Ovary (tissue), 9 donors: Measurements from ENCODE around the gene CAMK1. TPM values are rescaled to one million over a fixed set of nuclear protein-coding genes. Genes with fewer than 3 reads are reported as not detected.

Source experiments
- DNase-seq, 5 donors: peaks; one replicate each; pipeline ENCODE4 v3.0.0-alpha.2; 2019 to 2020
- H3K27ac ChIP-seq, 2 donors: fragments of 200-600 bp; one replicate each; pipeline versions ENCODE4 v1.5.1 to v1.8.0; 2019 to 2022
- H3K27me3 ChIP-seq: fragments of 200-600 bp; one replicate; pipeline ENCODE4 v1.8.0; 2022
- H3K36me3 ChIP-seq: fragments of 200-600 bp; sonication (generic); one replicate; pipeline ENCODE4 v1.5.1; 2019
- H3K4me1 ChIP-seq: one replicate; pipeline ENCODE4 v1.8.1; 2013; ENCODE audit warnings: mild to moderate bottlenecking, moderate library complexity; ENCODE audit not compliant: insufficient read depth
- H3K4me3 ChIP-seq: fragments of 200-600 bp; sonication (generic); one replicate; pipeline ENCODE4 v1.5.1; 2017
- H3K9me3 ChIP-seq, 2 donors: fragments of 200-600 bp in 1 of 2; sonication (generic) in 1 of 2; one replicate each; pipeline versions ENCODE4 v1.5.1 to v1.8.1; 2013 to 2019; ENCODE audit warnings: mild to moderate bottlenecking in 1 of 2, moderate library complexity in 1 of 2
- CTCF ChIP-seq, 3 donors: fragments of 450-650 bp in 2 of 3; fragments of 200-600 bp in 1 of 3; IDR thresholded peaks; one replicate each; pipeline versions ENCODE4 v1.5.1 to v1.8.0; 2016 to 2022; ENCODE audit warnings: antibody characterized with exemption in 3 of 3, mild to moderate bottlenecking in 1 of 3
- EP300 ChIP-seq: sonication (generic); formaldehyde crosslinking; IDR thresholded peaks from one replicate; pipeline ENCODE4 v1.6.1; 2017; ENCODE audit warnings: antibody characterized with exemption
- POLR2A ChIP-seq: fragments of 450-650 bp; IDR thresholded peaks from one replicate; pipeline ENCODE4 v1.6.1; 2017; ENCODE audit warnings: antibody characterized with exemption, mild to moderate bottlenecking, moderate library complexity
- WGBS, 3 donors: extraction: QIAGEN DNeasy Blood & Tissue Kit in 1 of 3; methylation state at CpG; one replicate each; pipeline versions ENCODE4 v1.1.5 to v1.1.7; 2013 to 2017; 5-methylcytosine and 5-hydroxymethylcytosine counted together
- intact Hi-C, 4 donors: fragments of 100-400 bp; cut with DNase I; formaldehyde crosslinking; loops; one replicate each; pipeline versions ENCODE4 v1.11.0 to v1.15.1; 2022 to 2023
- polyA plus RNA-seq, 2 donors: library from polyadenylated mRNA; stranded (reverse); fragments of 200-250 nt in 1 of 2; fragments of 350-450 nt in 1 of 2; fragmentation: Illumina TruSeq in 1 of 2; extraction: RNeasy Lipid Tissue Mini Kit (QIAGEN cat#74804) in 1 of 2; gene quantifications; one replicate each; pipeline ENCODE4 v1.2.3, GENCODE V29; 2013 to 2014
- total RNA-seq, 7 donors: library from RNA; depleted of rRNA in 2 of 7; stranded (reverse); fragments of >200 nt in 2 of 7; fragmentation: NEBNext Ultra II Directional in 3 of 7; extraction: Animal tissue kit (Norgen Biotek cat#: 25700) in 3 of 7; gene quantifications; one replicate each; pipeline versions ENCODE4 v1.1.0 to v1.2.4, GENCODE V29; 2016 to 2023
- donor health status: DM: no; HTN: no; CAD: no; lungs with moderate emphysema.
- donor health status: DM: no; HTN: no; CAD: no.
- donor health status: Bipolar disorder and iron deficiency.
- donor health status: DM: yes; HTN: yes; CAD: no.
- donor health status: DM: no; HTN: no; CAD: no.
- donor health status: DM: yes; HTN: yes; CAD: no.

The CAMK1 gene
- total and polyA plus RNA-seq, 9 donors: 34.8 to 67.3 (median 46.6) TPM

GRCh38 chr3:9742560-9742959, 27.2 kb downstream of the CAMK1 start:
- Histone ChIP-seq H3K4me3 (no peak overlapping the region), H3K36me3 (no peaks in the 10 kb centered on the region), H3K9me3 (no peaks in the 10 kb centered on the region), H3K4me1 (no peaks in the 10 kb centered on the region), H3K27me3 (no peaks in the 10 kb centered on the region), H3K27ac (no peak overlapping the region)
- TF ChIP-seq EP300: no peak
- TF ChIP-seq POLR2A: no peak
- no peak for TF ChIP-seq CTCF (IDR thresholded peaks at IDR 0.05)
- intact Hi-C loops: no loop called here
- DNase-seq: no peak
- WGBS, 3 donors: 86 to 93% (median 86%) methylated on average over 1 of the region's 1 CpG

GRCh38 chr3:9739181-9739580, 30.6 kb downstream of the CAMK1 start:
- H3K4me1 ChIP-seq: no peaks in the 10 kb centered on the region
- no peaks in the 10 kb centered on the region for H3K9me3 ChIP-seq

DNA sequence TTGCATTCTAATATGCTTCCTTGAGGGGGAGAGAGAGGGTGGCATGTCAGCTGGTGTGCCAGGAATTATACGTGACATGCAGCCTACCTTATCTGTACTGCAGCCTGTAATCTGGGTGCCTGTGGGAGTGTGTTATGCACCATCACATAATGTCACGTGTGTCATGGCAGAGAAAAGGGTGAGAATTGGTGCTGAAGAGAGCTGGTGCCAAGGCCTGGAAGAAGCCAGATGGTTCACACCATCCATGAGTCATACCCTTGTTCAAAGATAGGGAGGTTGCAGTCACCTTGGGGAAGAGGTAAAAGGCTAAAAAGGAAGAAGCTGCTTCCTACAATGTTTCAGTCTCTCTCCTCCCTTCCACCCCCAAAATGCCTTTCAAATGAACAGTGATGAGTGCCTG, 32.9 kb downstream of the CAMK1 start:
- no peaks in the 10 kb centered on the region for H3K36me3 ChIP-seq
- H3K27me3 ChIP-seq: no peaks in the 10 kb centered on the region
- H3K9me3 ChIP-seq: no peaks in the 10 kb centered on the region
- WGBS, 3 donors: 58 to 66% (median 62%) methylated on average over 2 of the region's 2 CpGs
- TF ChIP-seq CTCF (IDR thresholded peaks at IDR 0.05) (no peak), POLR2A (no peak), EP300 (no peak)
- H3K4me1 ChIP-seq: peaks cover 4% of the 10 kb centered on the region
- intact Hi-C loops: loop anchor here in 2 of 4 donors (10.0 kb wide), 2 partner anchors 58 to 198 kb away; partner anchors contain the start of genes ARPC4 (in 1 of the 2), CRELD1 (in 1 of the 2) and TADA3 (in 1 of the 2)
- no peak for DNase-seq
- no peak overlapping the region for H3K4me3 ChIP-seq
- no peak overlapping the region for H3K27ac ChIP-seq

More at GRCh38 chr3:9739181-9739580, 30.6 kb downstream of the CAMK1 start:
- no peaks in the 10 kb centered on the region for H3K36me3 ChIP-seq
- TF ChIP-seq POLR2A (no peak), CTCF (IDR thresholded peaks at IDR 0.05) (no peak), EP300 (no peak)
- no peaks in the 10 kb centered on the region for H3K27me3 ChIP-seq
- WGBS, 3 donors: 91 to 92% (median 91%) methylated on average over 13 to 15 of the region's 15 CpGs
- H3K27ac ChIP-seq: no peak overlapping the region
- no peak overlapping the region for H3K4me3 ChIP-seq
- no peak for DNase-seq
- intact Hi-C loops: loop anchor here in 2 of 4 donors (10.0 kb wide), 2 partner anchors 56 to 196 kb away; partner anchors contain the start of genes ARPC4 (in 1 of the 2), CRELD1 (in 1 of the 2) and TADA3 (in 1 of the 2)

GRCh38 chr3:9732740-9733115, 37.0 kb downstream of the CAMK1 start:
- intact Hi-C loops: loop anchor here in 2 of 4 donors (10.0 kb wide), 2 partner anchors 62 to 202 kb away; partner anchors contain the start of genes ARPC4 (in 1 of the 2), CRELD1 (in 1 of the 2) and TADA3 (in 1 of the 2)
- H3K27ac ChIP-seq: no peak overlapping the region
- peak overlapping the region; percentile 94 for H3K4me3 ChIP-seq
- TF ChIP-seq CTCF (IDR thresholded peaks at IDR 0.05): no peak
- TF ChIP-seq EP300: no peak
- TF ChIP-seq POLR2A: no peak
- DNase-seq: peak in 3 of 5 donors; percentile 50 to 56 (median 54)
- H3K36me3 ChIP-seq: no peaks in the 10 kb centered on the region
- WGBS, 3 donors: 26 to 39% (median 32%) methylated on average over 7 of the region's 7 CpGs
- H3K27me3 ChIP-seq: no peaks in the 10 kb centered on the region
- no peaks in the 10 kb centered on the region for H3K9me3 ChIP-seq
- peaks cover 4% of the 10 kb centered on the region for H3K4me1 ChIP-seq
